ENCODE data around the gene CCDC136.

DNA sequence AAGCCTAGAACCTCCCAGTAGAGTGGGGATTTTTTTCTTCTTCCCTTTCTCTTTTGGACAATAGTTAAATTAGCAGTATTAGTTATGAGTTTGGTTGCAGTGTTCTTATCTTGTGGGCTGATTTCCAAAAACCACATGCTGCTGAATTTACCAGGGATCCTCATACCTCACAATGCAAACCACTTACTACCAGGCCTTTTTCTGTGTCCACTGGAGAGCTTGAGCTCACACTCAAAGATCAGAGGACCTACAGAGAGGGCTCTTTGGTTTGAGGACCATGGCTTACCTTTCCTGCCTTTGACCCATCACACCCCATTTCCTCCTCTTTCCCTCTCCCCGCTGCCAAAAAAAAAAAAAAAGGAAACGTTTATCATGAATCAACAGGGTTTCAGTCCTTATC, 21.5 kb upstream of the CCDC136 start:
- TF ChIP-seq, protein P1, sequence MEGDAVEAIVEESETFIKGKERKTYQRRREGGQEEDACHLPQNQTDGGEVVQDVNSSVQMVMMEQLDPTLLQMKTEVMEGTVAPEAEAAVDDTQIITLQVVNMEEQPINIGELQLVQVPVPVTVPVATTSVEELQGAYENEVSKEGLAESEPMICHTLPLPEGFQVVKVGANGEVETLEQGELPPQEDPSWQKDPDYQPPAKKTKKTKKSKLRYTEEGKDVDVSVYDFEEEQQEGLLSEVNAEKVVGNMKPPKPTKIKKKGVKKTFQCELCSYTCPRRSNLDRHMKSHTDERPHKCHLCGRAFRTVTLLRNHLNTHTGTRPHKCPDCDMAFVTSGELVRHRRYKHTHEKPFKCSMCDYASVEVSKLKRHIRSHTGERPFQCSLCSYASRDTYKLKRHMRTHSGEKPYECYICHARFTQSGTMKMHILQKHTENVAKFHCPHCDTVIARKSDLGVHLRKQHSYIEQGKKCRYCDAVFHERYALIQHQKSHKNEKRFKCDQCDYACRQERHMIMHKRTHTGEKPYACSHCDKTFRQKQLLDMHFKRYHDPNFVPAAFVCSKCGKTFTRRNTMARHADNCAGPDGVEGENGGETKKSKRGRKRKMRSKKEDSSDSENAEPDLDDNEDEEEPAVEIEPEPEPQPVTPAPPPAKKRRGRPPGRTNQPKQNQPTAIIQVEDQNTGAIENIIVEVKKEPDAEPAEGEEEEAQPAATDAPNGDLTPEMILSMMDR (IDR thresholded peaks at IDR 0.05 in 8 of 11, conservative IDR thresholded peaks at IDR 0.05 in 3 of 11): no peak
- TF ChIP-seq POLR2A (IDR thresholded peaks at IDR 0.05): no peak
